H1 (cell line): Measurements from ENCODE around the gene MCM7. TPM values are rescaled to one million over a fixed set of nuclear protein-coding genes. Genes with fewer than 3 reads are reported as not detected.
A peak's percentile ranks its signal among the peaks of the same experiment; 100 is the strongest.

Experiments used
- ASH2L ChIP-seq: fragments of 200-600, 300-600 bp; sonication (generic); IDR thresholded peaks from one replicate; pipeline ENCODE4 v1.7.1; 2017; ENCODE audit warnings: low read length
- ATF3 ChIP-seq: IDR thresholded peaks from 2 replicates; pipeline ENCODE4 v1.6.1; 2011; ENCODE audit warnings: low read depth, mild to moderate bottlenecking, low read length; ENCODE audit not compliant: insufficient read depth
- CEBPB ChIP-seq: IDR thresholded peaks from 2 replicates; pipeline ENCODE4 v1.6.1; 2012; ENCODE audit warnings: low read depth, low read length
- CHD1 ChIP-seq: IDR thresholded peaks from 2 replicates; pipeline ENCODE4 v1.6.1; 2012; ENCODE audit warnings: low read depth, low read length, improper control_type of control experiment
- EGR1 ChIP-seq: IDR thresholded peaks from 2 replicates; pipeline ENCODE4 v1.6.1; 2011; ENCODE audit warnings: low read depth, low read length, borderline replicate concordance
- EZH2 ChIP-seq: fragments of 200-600 bp; sonication (generic); IDR thresholded peaks from 2 replicates; pipeline ENCODE4 v1.7.1; 2012; ENCODE audit warnings: low read depth, mild to moderate bottlenecking, moderate library complexity, low read length, inconsistent platforms; ENCODE audit not compliant: severe bottlenecking
- FOSL1 ChIP-seq: IDR thresholded peaks from 2 replicates; pipeline ENCODE4 v1.6.1; 2011; ENCODE audit warnings: mild to moderate bottlenecking, low read depth, low read length, moderate library complexity; ENCODE audit not compliant: insufficient read depth
- GABPA ChIP-seq: IDR thresholded peaks from 2 replicates; pipeline ENCODE4 v1.6.1; 2011; ENCODE audit warnings: mild to moderate bottlenecking, low read length, moderate library complexity, borderline replicate concordance; ENCODE audit not compliant: insufficient read depth
- KDM1A ChIP-seq: fragments of 200-600, 300-600 bp; sonication (generic); IDR thresholded peaks from 2 replicates; pipeline ENCODE4 v1.7.1; 2016; ENCODE audit warnings: mild to moderate bottlenecking, low read length, borderline replicate concordance
- KDM5A ChIP-seq: fragments of 200-600 bp; IDR thresholded peaks from 2 replicates; pipeline ENCODE4 v1.7.1; 2012; ENCODE audit warnings: mild to moderate bottlenecking, low read length, inconsistent platforms, mixed read lengths
- MAX ChIP-seq: IDR thresholded peaks from 2 replicates; pipeline ENCODE4 v1.6.1; 2012; ENCODE audit warnings: inconsistent platforms
- NANOG ChIP-seq: IDR thresholded peaks from 2 replicates; pipeline ENCODE4 v1.6.1; 2011; ENCODE audit warnings: low read length, low read depth, mild to moderate bottlenecking, inconsistent platforms; ENCODE audit not compliant: insufficient read depth, poor library complexity, severe bottlenecking
- PHF8 ChIP-seq: fragments of 200-600 bp; sonication (generic); conservative IDR thresholded peaks from 2 replicates; pipeline ENCODE4 v1.7.1; 2012; ENCODE audit warnings: low read depth, mild to moderate bottlenecking, inconsistent platforms, low read length, moderate library complexity
- RAD21 ChIP-seq, 2 experiments: IDR thresholded peaks in 1 of 2; conservative IDR thresholded peaks in 1 of 2; 2 replicates each; pipeline ENCODE4 v1.6.1; 2011; ENCODE audit warnings: low read depth in 2 of 2, low read length in 2 of 2, improper control_type of control experiment in 1 of 2, inconsistent platforms in 1 of 2, mild to moderate bottlenecking in 1 of 2, moderate library complexity in 1 of 2
- RFX5 ChIP-seq: IDR thresholded peaks from 2 replicates; pipeline ENCODE4 v1.6.1; 2011; ENCODE audit warnings: low read depth, low read length, improper control_type of control experiment, borderline replicate concordance
- SIX5 ChIP-seq: IDR thresholded peaks from 2 replicates; pipeline ENCODE4 v1.6.1; 2011; ENCODE audit warnings: mild to moderate bottlenecking, low read depth, low read length
- SP4 ChIP-seq: IDR thresholded peaks from 2 replicates; pipeline ENCODE4 v1.6.1; 2012; ENCODE audit warnings: low read length, inconsistent platforms
- SRF ChIP-seq: IDR thresholded peaks from 2 replicates; pipeline ENCODE4 v1.6.1; 2011; ENCODE audit warnings: mild to moderate bottlenecking, low read depth, low read length, moderate library complexity
- TAF7 ChIP-seq: optimal IDR thresholded peaks from 2 replicates; pipeline ENCODE3; 2011; ENCODE audit warnings: low read depth, mild to moderate bottlenecking, inconsistent platforms, low read length, moderate library complexity, borderline replicate concordance
- TCF12 ChIP-seq: IDR thresholded peaks from 2 replicates; pipeline ENCODE4 v1.6.1; 2011; ENCODE audit warnings: low read depth, mild to moderate bottlenecking, low read length
- polyA plus RNA-seq, 7 experiments: library from polyadenylated mRNA; depleted of rRNA in 3 of 7; stranded (reverse) in 5 of 7; unstranded in 2 of 7; fragments of >200 nt in 5 of 7; fragments of 200-250 nt in 2 of 7; gene quantifications; 1 replicate in 5 of 7; 2 replicates in 1 of 7; 4 replicates in 1 of 7; pipeline versions ENCODE4 v1.2.1 to v1.2.3, GENCODE V29; 2011 to 2013; ENCODE audit warnings: missing spikeins in 2 of 7, mixed read lengths in 2 of 7
- total RNA-seq: library from RNA; stranded (reverse); fragmentation: NEBNext Ultra II Directional; extraction: Animal tissue kit (Norgen Biotek cat#: 25700); gene quantifications from 2 replicates; pipeline ENCODE4 v1.2.1, GENCODE V29; 2021
- TF ChIP-seq, protein P1 (sequence below), 3 experiments: IDR thresholded peaks; 1 replicate in 2 of 3; 2 replicates in 1 of 3; pipeline versions ENCODE4 v1.5.1 to v1.6.1; 2011; ENCODE audit warnings: low read length in 3 of 3, mild to moderate bottlenecking in 3 of 3, inconsistent platforms in 2 of 3, low read depth in 1 of 3, moderate library complexity in 1 of 3; ENCODE audit not compliant: insufficient read depth in 1 of 3; ENCODE audit errors: control extremely low read depth in 1 of 3

The MCM7 gene
- total and polyA plus RNA-seq, 2 of the 8 experiments (the other 6 are each of a cell fraction or from before 2014, with no cell fraction given) = 313 to 344 TPM

DNA sequence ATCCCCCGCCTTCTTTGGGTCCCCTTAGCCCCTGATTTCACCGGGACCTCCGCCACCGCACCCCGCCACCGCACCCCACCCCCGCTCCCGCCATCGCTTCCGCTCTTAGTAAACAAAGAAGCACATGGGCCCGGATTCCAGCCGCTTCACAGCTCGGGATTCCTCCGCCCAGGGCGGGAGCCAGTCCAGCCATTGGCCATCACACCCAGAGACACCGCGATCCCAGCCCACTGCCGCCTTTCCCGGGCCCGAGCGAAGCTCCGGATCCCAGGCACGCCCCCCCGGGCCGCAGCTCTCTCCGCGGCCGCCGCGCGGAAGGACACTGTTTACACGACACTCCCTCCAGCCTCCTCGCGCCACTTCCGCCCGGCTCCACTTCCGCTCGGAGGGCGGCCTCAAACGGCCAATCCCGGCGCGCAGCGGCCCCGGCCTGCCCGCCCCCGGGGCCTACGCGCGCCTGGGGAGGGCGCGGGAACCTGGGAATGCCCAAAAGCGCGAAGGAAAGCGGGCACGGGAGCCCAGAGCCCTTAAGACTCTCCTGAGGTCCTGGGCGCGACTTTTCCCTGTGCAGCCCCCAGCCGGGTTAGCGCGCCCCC, 679 bp downstream of the MCM7 start (continued):
- TF ChIP-seq MAX (peak; percentile 98), SP4 (0 out of 2 replicates have a peak, but pooled peaks have one; percentile 9), EZH2 (no peak), ATF3 (no peak), NANOG (no peak), PHF8 (no peak; the same call in 1 of the 2 replicates), FOSL1 (no peak), ASH2L (peak; percentile 58), KDM1A (no peak), GABPA (peak; percentile 88), TAF7 (peak; percentile 7), KDM5A (peak; percentile 40), CHD1 (no peak; the same call in 1 of the 2 replicates), CEBPB (no peak), RAD21 (IDR thresholded peaks at IDR 0.05 in 1 of 2, conservative IDR thresholded peaks at IDR 0.05 in 1 of 2; ENCODE audit: low read depth in 2 of 2, low read length in 2 of 2) (no peak), RFX5 (no peak; the same call in 1 of the 2 replicates), TCF12 (no peak), SIX5 (no peak), EGR1 (peak; percentile 55; the same call in 1 of the 2 replicates), SRF (no peak)
- TF ChIP-seq, protein P1, sequence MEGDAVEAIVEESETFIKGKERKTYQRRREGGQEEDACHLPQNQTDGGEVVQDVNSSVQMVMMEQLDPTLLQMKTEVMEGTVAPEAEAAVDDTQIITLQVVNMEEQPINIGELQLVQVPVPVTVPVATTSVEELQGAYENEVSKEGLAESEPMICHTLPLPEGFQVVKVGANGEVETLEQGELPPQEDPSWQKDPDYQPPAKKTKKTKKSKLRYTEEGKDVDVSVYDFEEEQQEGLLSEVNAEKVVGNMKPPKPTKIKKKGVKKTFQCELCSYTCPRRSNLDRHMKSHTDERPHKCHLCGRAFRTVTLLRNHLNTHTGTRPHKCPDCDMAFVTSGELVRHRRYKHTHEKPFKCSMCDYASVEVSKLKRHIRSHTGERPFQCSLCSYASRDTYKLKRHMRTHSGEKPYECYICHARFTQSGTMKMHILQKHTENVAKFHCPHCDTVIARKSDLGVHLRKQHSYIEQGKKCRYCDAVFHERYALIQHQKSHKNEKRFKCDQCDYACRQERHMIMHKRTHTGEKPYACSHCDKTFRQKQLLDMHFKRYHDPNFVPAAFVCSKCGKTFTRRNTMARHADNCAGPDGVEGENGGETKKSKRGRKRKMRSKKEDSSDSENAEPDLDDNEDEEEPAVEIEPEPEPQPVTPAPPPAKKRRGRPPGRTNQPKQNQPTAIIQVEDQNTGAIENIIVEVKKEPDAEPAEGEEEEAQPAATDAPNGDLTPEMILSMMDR (IDR thresholded peaks at IDR 0.05; ENCODE audit: control extremely low read depth in 1 of 3, insufficient read depth in 1 of 3, low read depth in 1 of 3, low read length in 3 of 3) = no peak
